NCI-H1092 treated with DMSO at 0.1 percent for 48 hours (cell line): ENCODE data around the gene CHRNB4.
A peak's percentile ranks its signal among the peaks of the same experiment; 100 is the strongest.

Experiments used
- DNase-seq: peaks from one replicate; lab custom pipeline; 2025; lab: John Stamatoyannopoulos, UW

CHRNB4 gene

DNA sequence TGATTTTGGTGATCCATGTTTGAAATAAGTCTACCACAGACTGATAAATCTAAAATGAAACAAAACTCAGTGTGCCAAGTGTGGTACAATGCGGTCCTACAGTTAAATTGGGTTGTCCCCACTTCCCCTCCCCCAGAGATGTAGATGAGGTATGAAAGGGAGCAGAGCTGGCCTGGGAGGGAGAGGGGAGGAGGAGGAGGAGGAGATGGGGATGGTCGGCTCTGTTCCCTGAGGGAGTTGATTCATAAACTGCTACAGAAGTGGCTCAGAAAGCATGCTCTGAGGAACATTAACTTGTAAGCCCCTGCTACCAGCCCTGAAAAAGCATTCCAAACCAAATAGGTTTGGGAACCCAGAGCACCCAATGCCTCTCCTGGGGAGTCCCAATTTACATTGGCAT is 28.0 kb upstream of the CHRNB4 start:
- no peak for DNase-seq

DNA sequence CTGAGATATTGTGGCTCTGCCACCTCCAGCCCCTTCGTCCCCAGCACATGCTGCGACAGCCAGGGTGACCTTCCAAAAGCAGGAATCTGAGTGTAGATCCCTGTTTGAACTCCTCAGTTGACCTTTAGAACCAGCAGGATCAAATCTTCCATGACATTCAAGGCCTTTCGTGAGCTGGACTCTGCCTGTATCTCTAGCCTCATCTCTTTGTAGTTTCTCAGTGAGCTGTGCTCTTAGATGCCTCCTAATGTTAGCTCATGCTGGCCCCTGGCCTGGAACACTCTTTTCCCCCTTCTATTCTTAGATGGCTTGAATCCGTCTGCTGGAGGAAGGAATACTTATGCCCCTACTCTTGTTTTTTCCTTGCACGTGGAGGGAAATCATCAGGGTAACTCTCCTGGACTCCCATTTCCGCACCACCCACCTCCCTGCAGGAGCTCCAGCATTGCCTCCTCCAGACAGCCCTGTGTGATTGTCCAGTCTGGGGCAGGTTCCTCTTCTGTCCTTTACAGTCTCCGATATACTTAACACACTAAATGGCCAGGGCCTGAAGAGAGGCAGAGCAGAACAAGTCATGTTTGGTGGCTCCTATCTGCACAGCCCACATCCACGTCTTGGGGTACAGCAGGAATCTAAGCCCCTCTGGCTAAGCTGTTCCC is 26.7 kb upstream of the CHRNB4 start:
- DNase-seq: no peak

DNA sequence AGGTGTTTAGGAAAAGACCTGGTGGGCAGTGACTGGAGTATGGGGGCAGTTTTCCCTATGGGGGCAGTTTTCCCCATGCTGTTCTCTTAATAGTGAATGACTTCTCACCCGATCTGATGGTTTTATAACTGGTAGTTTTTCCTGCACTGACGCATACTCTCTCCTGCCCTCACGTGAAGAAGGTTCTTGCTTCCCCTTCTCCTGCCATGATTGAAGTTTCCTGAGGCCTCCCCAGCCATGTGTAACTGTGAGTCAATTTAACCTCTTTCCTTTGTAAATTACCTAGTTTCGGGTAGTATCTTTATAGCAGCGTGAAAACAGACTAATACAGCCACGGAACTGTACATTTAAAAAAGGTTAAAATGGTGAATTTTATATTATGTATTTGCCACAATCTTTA is 25.0 kb upstream of the CHRNB4 start:
- DNase-seq: no peak

DNA sequence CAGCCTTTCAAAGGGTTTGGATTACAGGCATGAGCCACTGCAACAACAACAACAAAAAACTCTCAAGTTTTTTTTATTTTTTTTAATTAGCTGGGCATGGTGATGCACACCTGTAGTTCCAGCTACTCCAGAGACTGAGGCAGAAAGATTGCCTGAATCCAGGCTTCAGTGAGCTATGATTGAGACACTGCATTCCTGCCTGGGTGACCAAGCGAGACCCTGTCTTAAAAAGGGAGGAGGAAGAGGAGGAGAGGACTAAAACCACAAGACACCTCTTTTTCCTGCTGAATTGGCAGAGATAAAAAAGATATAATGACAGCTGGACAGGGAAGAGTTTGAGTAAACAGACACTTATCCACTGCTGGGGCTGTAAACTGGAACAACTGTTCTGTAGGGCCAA is 22.7 kb upstream of the CHRNB4 start:
- no peak for DNase-seq

DNA sequence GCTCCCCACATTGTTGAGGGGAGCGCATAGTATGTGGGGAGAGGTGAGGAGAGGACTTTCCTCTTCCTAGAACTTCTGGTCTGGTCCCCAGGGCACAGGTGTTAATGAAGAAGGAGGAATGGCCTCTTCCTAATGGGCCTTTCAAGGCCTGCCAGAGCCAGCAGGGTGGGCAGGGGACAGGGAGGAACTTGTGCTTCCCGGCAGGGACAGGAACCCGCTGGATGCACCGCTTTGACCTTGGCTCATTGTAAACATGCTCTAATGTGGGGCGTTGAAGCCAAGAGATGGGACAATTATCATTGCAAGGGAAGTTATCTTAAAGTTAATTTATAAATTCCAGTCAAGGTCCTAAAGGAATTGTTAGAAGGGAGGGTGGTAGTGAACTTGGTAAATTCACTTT is 21.0 kb upstream of the CHRNB4 start:
- DNase-seq: no peak

DNA sequence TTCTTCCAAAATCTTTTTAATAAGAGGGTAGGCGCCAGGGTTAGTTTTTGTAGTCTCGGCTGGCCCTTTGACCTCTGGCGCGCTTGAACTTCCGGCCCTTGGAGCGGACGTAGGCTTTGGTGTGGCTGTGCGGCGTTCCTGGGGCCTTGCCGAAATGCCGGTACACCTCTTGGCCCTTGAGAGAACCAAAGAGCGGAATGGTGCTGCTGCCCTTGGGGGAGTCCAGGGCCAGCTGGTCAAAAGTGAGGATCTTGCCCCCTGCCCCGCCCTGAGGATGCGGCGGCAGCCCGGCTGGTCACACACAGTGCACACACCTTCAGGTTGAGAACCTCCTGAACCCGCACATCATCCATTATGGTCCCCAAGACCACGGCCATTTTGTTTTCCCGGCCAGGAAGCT is 20.0 kb upstream of the CHRNB4 start:
- no peak for DNase-seq

DNA sequence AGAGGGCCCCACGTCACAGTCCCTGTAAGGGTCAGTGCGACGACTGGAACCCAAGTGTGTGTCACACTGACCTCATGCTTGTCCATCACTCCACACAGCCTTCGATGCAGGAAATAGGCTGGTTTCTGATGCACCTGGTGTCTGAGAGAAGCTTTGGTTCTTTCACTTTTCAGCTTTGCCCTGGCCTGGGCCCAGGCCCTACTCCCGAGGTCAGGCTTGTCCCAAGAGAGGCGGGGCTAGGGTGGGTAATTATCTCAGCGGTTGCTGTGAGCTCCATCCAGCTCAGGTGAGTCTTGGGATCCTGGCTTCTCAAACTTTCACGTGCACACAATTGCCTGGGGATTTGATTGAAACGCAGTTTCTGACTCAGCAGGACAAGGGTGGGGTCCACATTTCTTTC is 19.6 kb upstream of the CHRNB4 start:
- DNase-seq: no peak

DNA sequence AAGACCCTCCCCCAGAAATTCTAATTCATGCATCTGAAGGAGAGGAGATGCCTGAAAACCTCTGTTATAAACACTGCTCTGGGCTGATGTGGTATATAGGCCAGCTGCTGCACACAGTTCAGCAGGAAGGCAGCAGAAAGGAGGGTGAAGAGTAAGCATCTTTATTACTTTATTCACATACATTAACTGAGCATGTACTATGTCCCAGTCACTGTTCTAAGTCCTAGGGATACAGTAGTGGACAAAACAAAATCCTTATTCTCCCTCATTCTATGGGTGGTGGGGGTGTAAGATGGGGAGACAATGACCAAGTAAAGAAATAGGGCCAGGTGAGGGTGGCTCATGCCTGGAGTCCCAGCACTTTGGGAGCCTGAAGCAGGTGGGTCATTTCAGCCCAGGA is 17.8 kb upstream of the CHRNB4 start:
- no peak for DNase-seq

DNA sequence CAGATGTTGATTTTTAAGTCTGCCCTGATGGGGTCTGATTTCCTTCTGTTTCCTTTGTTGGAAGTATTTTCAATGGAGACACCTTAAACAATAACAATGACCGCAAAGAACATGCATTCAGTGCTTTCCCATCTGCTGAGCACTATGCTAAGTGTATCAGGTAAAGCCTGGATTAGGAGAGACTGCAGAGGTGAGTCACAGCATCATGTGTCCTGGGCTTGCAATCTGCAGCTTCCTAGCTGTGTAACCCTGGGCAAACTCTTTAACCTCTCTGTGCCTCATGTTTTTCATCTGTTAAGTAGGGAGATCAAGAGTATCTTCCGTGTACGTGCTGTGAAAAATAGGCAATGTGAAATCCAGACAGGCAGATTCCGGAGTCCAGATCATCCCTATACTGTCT is 13.3 kb upstream of the CHRNB4 start:
- DNase-seq: no peak

DNA sequence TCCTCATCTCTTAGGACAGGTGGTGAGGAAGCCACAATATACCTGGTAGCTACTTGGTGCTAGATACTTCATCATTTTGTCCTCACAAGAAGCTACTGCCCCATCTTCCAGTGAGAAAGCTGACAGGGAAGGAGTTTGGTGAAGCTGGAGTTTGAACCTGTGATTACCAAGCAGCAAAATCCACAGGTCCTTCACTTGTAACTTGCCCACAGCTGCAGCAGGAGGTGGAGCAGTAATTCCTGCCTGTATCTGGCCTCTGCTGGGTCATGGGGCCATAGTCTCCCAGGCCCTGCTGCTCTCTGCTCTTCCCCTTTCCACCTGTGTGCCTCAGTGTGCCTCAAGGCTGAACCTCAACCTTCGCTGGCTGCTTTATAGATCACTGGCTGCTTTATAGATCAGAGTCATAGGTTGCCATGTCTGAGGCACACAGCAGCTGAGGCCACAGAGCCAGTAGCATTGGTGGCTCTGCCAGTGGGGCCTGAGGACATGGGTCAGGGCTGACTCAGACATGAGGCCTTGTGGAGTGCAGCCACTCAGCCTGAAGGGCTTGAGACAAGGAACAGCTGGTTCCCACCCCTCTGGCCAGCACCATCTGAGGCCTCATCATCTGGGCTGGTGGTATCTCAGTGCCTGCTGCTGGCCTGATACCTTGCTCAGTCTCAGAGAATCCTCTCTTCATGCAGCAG is 11.1 kb upstream of the CHRNB4 start:
- no peak for DNase-seq

DNA sequence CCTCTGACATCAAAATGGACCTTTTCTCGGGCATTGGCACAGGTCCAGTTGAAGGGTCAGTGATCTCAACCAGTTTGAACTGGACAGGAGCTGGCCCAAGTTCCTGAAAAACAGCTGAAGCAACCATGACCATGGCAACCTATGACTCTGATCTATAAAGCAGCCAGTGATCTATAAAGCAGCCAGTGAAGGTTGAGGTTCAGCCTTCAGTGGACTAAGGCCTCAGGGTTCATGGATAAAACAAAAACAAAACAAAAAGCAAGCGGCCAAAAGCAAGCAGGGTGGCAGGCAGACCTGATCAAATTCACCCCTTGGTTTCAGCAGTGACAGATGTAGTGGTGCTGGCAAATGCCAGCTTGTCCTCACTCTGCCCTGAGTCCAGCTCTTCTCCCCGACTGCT is 10.0 kb upstream of the CHRNB4 start:
- no peak for DNase-seq

DNA sequence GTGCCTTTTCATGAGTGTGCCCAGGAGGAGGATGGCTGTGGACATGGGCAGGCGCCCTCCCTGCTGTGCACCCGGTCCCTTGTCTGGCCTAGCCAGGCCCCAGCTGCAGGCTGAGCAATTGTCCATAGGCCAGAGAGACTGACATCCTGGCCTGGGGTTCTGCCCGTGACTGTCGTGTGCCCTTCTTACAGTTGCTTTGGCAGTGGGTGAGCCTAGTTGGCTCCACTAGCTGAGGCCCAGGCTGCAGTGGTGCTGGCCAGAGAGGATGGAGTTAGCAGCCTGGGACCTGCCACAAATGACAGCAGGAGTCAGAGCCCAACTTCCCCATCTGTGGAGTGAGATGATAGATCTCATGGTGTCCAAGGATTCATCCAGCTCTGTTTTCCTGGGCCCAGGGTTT is 9.0 kb upstream of the CHRNB4 start:
- no peak for DNase-seq

DNA sequence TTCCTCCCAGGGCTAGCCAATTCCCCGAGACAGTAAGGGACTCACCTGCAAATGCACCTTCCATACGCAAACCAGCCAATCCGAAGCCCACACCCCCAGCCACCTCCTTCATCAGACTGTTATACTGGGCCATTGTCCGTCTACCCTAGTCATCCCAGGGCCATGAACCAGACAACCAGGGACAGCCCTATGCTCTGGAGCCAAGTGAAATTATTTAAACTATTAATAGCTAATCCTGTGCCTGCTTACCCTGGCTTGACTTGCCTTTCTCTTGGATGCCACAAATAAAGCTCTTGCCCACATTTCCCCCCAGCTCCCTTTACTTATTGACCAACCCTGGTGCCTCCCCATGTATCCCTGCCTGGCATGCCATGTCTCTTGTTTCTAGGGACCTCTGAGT is 4.0 kb upstream of the CHRNB4 start:
- DNase-seq: no peak

DNA sequence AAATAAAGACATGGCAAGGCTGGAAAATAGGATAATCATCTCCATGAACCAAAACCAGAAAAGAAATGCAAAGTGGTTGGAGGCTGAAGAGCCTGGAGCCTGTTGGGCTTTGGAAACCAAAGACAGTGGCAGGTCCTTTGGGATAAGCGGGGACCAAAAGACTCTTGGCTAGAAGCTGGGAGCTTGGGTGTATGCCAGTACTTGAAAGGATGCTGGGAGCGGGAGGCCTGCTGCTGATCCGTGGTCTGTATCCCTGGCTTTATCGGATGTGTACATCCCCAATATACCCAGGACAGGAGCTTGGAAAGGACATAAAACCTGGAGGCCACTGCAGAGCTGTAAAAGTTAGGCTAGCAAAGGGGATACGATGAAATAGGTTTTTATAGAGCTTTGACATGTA is 1.3 kb upstream of the CHRNB4 start:
- peak; percentile 9 for DNase-seq

DNA sequence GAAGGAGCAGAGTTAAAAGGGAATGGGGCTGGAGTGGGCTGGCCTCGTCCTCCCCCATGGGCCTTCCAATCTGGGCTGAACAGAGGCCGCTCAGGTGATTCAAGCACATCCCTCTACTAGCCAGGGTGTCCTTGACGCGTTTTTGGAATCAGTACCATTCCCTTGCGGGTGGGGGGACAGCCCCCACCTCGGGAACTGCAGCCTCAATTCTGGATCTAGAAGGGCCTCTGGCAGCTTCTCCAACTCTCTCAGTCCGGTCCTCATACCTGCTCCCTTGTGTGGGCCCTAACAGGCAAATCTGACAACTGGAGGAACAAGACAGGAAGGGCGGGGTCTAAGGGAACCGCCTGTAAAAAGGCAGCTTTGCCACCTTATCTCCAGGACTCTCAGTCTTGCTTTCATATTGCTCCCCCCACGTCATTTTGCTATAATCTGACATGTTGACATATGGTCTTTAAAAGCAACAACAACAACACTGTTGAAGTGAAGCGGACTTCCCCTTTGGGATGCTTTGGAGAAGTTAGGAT is 802 bp upstream of the CHRNB4 start:
- DNase-seq: no peak

DNA sequence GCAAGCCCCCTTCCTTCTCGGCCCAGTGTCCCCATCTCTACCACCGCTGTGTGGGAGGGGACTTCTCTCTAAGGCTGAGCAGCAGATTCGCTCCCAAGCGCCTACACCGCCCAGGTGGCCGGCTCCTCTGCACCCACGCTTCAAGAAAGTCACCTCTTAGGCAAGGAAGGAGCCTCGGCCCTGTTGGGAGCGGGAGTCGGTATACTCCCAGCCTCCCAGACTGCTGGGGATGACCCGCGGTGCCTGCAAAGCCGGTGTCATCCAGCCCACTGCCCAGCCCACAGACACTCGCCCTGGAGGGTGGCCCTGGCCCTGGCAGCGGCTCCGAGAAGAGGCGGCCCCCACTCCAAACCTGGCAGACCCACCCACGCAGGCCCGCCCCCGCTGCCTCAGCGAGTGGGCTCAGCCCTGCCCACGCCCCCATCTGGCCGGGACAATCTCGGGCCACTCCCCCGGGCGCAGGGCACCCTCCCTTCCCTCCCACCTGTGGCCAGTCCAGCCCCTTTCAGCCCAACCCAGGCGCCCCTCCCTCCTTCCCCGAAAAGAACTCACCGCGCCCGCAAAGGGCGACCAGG is 396 bp downstream of the CHRNB4 start:
- DNase-seq: no peak

DNA sequence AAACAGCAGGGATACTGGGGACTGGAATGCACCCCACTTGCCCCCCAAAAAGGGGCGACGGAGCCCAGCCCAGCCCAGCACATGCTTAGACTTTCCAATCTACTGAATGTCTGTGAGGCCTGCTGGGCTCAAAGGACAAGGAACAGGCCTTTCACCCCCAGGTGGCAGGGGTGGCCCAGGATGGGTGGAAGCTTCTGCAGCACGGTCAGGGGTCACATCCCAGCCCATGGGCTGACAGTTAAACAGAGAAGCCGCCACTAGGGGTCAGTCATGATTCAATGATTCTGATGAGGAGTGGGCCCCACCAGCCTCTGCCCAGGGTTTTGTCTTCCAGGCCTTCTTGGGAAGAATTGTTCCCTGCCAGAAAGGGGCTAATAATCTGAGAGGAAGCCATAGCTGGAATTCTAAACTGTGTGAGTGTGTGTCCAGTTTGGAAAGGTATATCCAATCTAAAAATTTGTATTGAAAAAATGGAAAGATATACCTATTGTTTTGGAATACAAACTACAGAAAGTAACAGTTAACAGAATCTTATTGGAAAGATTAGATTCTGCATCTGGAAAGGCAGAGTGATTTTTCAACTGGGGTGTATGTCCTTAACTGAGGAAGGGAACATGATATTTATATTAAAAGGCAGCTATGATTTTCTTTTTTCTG is 2.2 kb downstream of the CHRNB4 start:
- DNase-seq: peak; percentile 40

DNA sequence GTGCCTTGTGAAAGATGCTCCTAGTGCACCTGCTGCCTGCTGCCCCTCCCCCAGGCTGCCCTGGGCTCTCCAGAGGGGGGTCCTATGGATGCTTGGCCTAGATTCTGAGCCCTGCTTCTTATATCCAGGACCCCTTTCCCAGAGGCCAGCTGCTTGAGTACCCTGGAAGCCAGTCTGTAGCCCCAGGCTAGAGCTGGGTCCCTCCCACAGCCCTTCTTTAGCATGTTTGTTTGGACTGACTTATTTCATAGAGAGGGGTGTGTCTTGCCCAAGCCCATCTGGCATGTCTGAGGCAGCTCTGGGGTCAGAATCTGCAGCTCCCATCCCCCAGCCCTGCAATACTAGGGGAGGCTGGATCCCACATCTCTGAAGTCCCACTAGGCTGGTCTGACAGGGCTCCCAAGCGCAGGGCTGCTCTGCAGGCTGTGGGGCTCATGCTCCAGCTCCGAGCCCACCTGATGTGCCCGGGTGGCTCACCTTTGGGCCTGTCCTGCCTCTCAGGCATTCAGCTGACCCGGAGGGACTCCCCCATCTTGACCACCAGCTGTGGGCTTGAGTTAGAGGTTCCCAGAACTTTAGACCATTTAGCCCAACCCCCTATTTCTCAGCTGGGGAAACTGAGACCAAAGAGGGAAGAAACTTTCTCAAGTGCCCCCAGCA is 3.1 kb downstream of the CHRNB4 start:
- DNase-seq: no peak

DNA sequence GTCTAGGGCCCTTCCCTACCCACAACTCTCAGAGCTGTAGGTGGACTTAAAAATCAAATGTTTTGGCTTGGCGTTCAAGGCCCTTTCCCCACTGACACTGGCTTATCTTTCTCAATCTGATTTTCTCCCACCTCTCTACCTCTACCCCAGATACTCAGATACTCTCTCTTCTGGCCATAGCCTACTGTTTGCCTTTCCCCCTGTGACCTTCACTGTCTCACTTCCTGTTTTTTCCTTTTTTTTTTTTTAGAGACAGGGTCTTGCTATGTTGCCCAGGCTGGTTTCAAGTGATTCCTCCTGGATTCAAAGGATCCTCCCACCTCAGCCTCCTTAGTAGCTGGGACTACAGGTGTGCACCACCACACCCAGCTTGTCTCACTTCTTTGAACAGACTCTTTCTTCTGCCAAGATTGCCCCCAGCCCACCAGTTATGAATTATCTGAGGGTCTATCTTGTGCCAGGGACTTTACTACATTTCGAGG is 4.6 kb downstream of the CHRNB4 start:
- no peak for DNase-seq

DNA sequence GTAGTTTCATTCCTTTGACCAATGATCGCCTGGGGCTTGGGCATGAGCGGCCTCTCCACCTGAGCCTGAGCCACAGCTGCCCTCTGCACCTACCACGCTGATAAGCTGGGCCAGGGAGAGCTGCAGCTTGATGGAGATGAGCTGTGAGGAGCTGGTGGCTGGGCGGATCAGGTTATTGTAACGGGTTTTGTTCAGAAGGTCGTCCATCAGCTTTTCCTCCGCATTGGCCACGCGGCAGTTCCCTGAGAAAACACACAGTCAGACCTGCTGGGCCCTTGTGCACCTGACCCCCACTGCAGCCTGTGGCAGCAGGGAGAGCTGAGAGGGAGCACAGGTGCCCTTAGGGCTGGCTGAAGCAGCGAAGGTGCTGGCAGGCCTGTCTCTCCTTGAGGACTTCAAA is 5.7 kb downstream of the CHRNB4 start:
- DNase-seq: no peak

DNA sequence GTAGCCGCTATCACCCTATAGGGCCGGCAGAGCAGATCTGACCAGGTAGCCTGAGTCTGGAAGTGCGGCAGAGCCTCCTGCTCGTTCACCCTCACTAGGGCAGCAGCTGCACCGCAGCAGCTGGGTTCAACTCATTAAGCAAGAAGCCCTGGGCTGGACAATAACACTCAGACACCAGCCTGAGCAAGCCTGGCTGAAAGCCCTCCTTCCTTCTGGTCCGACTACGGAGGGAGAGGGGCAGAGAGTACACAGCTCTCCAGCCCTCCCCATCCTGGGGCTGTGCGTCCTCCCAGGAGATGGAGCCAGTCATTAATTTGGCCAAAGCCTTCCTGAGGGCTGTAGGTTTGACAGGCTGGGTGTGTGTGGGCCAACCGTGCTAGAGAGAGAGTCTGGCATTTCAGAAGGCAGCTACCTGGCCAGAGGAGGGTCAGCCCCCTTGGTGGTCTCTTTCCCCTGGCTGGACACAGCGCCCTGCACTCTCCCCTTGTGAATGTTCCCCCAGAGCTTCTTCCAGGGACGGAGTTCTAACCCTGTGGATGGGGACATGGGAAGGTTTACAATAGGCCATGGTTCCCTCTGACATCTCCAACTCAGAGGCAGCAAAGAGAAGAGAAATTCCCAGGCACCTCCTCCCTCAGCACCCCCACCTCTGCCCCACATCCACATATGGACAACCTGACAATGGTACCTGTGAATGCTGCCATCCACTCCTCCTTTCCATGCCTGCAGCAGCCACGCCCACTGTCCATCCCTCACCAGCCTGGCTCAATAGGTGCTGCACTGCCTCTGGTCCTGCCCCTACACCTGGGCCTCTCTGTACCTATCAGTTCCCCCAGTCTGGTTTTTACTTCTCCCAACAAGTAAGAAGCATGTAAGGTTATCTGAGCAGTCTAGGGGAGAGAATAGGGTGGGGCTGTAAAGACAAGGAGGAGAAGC is 6.5 kb downstream of the CHRNB4 start:
- DNase-seq: no peak
